Uterus (tissue), 4 donors: ENCODE data around the gene CSNK1G3. TPM values are rescaled to one million over a fixed set of nuclear protein-coding genes. Genes with fewer than 3 reads are reported as not detected.
A peak's percentile ranks its signal among the peaks of the same experiment; 100 is the strongest.

Source experiments
- DNase-seq, 2 donors: peaks; one replicate each; pipeline ENCODE4 v3.0.0-alpha.2; 2019 to 2020
- H3K27ac ChIP-seq, 2 donors: fragments of 200-600 bp; sonication (generic); 1 replicate in 1 of 2; 2 replicates in 1 of 2; pipeline ENCODE4 v1.5.1; 2016 to 2018
- H3K27me3 ChIP-seq, 2 donors: fragments of 200-600 bp; sonication (generic); one replicate each; pipeline ENCODE4 v1.5.1; 2018 to 2019; ENCODE audit warnings: control low read depth in 1 of 2
- H3K36me3 ChIP-seq, 2 donors: fragments of 200-600 bp; sonication (generic); one replicate each; pipeline ENCODE4 v1.5.1; 2019; ENCODE audit warnings: control low read depth in 1 of 2
- H3K4me1 ChIP-seq, 2 donors: fragments of 200-600 bp; sonication (generic); one replicate each; pipeline ENCODE4 v1.5.1; 2018 to 2019; ENCODE audit warnings: control low read depth in 1 of 2
- H3K4me3 ChIP-seq, 2 donors: fragments of 200-600 bp; sonication (generic); 1 replicate in 1 of 2; 2 replicates in 1 of 2; pipeline ENCODE4 v1.5.1; 2018 to 2019; ENCODE audit warnings: mild to moderate bottlenecking in 1 of 2
- H3K9me3 ChIP-seq, 2 donors: fragments of 200-600 bp; sonication (generic); one replicate each; pipeline ENCODE4 v1.5.1; 2019; ENCODE audit warnings: control low read depth in 1 of 2
- CTCF ChIP-seq, 4 experiments: fragments of 200-600 bp in 2 of 4; fragments of 450-650 bp in 2 of 4; sonication (generic) in 2 of 4; IDR thresholded peaks; one replicate each; pipeline ENCODE4 v1.5.1; 2016 to 2019; ENCODE audit warnings: antibody characterized with exemption in 4 of 4, mild to moderate bottlenecking in 2 of 4, moderate library complexity in 1 of 4
- POLR2A ChIP-seq, 2 donors: fragments of 450-650 bp; IDR thresholded peaks; one replicate each; pipeline ENCODE4 v1.6.1; 2016; ENCODE audit warnings: antibody characterized with exemption in 2 of 2, mild to moderate bottlenecking in 1 of 2, moderate library complexity in 1 of 2
- intact Hi-C: fragments of 100-400 bp; cut with DNase I; formaldehyde crosslinking; loops from one replicate; pipeline ENCODE4 v1.15.1; 2023; ENCODE audit warnings: low total_unique reads
- total RNA-seq, 4 donors: library from RNA; depleted of rRNA in 3 of 4; stranded (reverse); fragments of >200 nt in 3 of 4; gene quantifications; one replicate each; pipeline versions ENCODE4 v1.1.0 to v1.2.4, GENCODE V29; 2014 to 2023
- donor health status: DM: yes; HTN: yes; CAD: no.

Gene CSNK1G3
- total RNA-seq, 4 donors from 2014 or later = 42.8 to 151 (median 73.4) TPM

DNA sequence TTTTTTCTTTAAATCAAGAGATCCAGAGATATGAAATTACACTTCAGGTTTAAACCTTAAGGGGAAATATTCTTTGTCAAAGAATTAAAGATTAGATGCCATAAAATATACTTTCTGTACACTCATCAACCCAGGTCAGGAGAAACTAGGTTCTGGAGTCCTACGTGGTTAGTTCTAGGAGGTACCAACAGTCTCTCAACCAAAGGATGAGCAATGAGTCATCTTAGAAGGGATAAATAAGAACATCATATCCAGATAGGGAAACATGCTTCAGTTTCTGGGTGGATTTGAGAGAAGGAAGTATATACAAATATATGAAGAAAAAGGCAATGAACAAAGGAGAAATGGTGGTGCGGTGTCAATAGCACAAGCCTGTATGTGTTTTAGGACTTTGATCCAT lies 98.2 kb downstream of the CSNK1G3 start:
- intact Hi-C loops = no loop called here

GRCh38 chr5:123610665-123611405 lies 98.9 kb downstream of the CSNK1G3 start:
- no peak overlapping the region for H3K4me3 ChIP-seq
- intact Hi-C loops = no loop called here
- no peaks in the 10 kb centered on the region for H3K9me3 ChIP-seq
- H3K36me3 ChIP-seq = no peaks in the 10 kb centered on the region
- peak overlapping the region in 1 of 2 donors; percentile 29 for H3K27ac ChIP-seq
- no peaks in the 10 kb centered on the region for H3K4me1 ChIP-seq
- DNase-seq = peak in 1 of 2 donors; percentile 18
- TF ChIP-seq POLR2A (IDR thresholded peaks at IDR 0.05) (no peak), CTCF (IDR thresholded peaks at IDR 0.05) (peak; percentile 90 to 95 (median 90))
- no peaks in the 10 kb centered on the region for H3K27me3 ChIP-seq

More for the DNA sequence above, 98.2 kb downstream of the CSNK1G3 start:
- no peak for DNase-seq
- H3K27me3 ChIP-seq = no peaks in the 10 kb centered on the region
- no peak for TF ChIP-seq POLR2A (IDR thresholded peaks at IDR 0.05)
- no peak for TF ChIP-seq CTCF (IDR thresholded peaks at IDR 0.05)
- H3K4me1 ChIP-seq = no peaks in the 10 kb centered on the region
- H3K27ac ChIP-seq = no peak overlapping the region
- no peaks in the 10 kb centered on the region for H3K9me3 ChIP-seq
- no peak overlapping the region for H3K4me3 ChIP-seq
- H3K36me3 ChIP-seq = no peaks in the 10 kb centered on the region

DNA sequence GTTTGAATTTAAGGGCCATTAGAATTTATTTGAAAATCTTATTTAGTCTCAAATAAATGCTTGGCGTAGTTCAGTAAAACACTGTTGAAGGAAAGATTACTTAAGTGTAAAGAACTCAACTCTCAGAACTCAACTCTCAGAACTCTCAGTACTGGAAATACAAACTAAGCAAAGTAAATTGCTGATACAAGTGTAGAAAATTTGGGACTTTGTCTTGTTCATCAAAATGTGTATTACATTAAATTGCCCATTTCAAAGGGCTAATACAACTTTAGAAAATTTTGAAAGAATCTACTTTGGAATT lies 99.4 kb downstream of the CSNK1G3 start:
- DNase-seq = no peak
- intact Hi-C loops = no loop called here

GRCh38 chr5:123617561-123617960 lies 105.6 kb downstream of the CSNK1G3 start:
- intact Hi-C loops = no loop called here
- Histone ChIP-seq H3K4me3 (no peak overlapping the region), H3K9me3 (no peaks in the 10 kb centered on the region), H3K36me3 (no peaks in the 10 kb centered on the region), H3K27me3 (no peaks in the 10 kb centered on the region), H3K4me1 (no peaks in the 10 kb centered on the region), H3K27ac (no peak overlapping the region)
- TF ChIP-seq CTCF (IDR thresholded peaks at IDR 0.05) (no peak), POLR2A (IDR thresholded peaks at IDR 0.05) (no peak)
- no peak for DNase-seq

More for the DNA sequence above, 99.4 kb downstream of the CSNK1G3 start:
- Histone ChIP-seq H3K9me3 (no peaks in the 10 kb centered on the region), H3K27me3 (no peaks in the 10 kb centered on the region), H3K4me1 (no peaks in the 10 kb centered on the region), H3K27ac (no peak overlapping the region), H3K36me3 (no peaks in the 10 kb centered on the region), H3K4me3 (no peak overlapping the region)
- TF ChIP-seq CTCF (IDR thresholded peaks at IDR 0.05) (no peak), POLR2A (IDR thresholded peaks at IDR 0.05) (no peak)

- Histone ChIP-seq H3K9me3 (peaks cover 0 to 5% of the 10 kb centered on the region in 2 donors), H3K4me3 (no peak overlapping the region), H3K27me3 (no peaks in the 10 kb centered on the region), H3K36me3 (no peaks in the 10 kb centered on the region), H3K27ac (no peak overlapping the region), H3K4me1 (no peaks in the 10 kb centered on the region)
- intact Hi-C loops = no loop called here
- TF ChIP-seq CTCF (IDR thresholded peaks at IDR 0.05) (no peak), POLR2A (IDR thresholded peaks at IDR 0.05) (no peak)
- DNase-seq = no peak
Measured at GRCh38 chr5:123626051-123626450, 114.1 kb downstream of the CSNK1G3 start.
